ENCODE data around the gene TRNAU1AP.

DNA sequence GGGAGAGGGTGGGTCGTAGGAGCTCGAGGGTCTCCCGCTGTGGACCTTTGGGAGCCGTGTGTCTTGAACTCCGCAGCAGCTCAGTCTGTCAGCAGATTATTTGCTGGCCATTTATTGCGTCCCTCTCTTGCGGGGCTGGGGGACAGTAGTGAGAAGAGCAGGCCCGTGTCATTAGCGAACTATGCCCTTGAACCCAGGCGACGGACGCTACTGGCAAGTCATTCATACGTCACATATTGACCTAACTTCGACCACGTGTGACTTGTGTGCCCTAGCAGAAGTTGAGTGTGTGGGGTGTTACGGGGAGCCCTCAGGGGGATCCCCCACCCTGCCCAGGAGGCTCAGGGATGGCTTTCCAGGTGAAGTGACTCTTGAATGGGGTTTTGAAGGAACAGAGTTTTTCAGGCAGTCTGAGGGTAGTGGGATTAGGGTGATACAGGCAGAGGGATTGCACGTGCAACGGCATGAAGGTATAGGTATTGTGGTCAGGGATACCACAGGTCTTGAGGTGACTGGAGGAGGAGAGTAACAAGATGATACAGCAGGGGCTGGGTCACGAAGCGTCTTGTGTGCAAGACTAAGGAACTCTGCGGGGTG, 34.0 kb upstream of the TRNAU1AP start:
- no peak for TF ChIP-seq EZH2 (IDR thresholded peaks at IDR 0.05)
- TF ChIP-seq POLR2AphosphoS5 (IDR thresholded peaks at IDR 0.05; ENCODE audit: borderline replicate concordance, low read depth, low read length), result no peak; the same call in 1 of the 2 replicates
- no peak for TF ChIP-seq FOXP2 (optimal IDR thresholded peaks at IDR 0.05; ENCODE audit: control extremely low read depth, extremely low read length, insufficient read depth)

All from SK-N-MC (cell line).